ENCODE data around the gene MT1E. TPM values are rescaled to one million over a fixed set of nuclear protein-coding genes. Genes with fewer than 3 reads are reported as not detected.

Gene MT1E
- total RNA-seq, 1 experiment from 2014 or later = 25.9 TPM

DNA sequence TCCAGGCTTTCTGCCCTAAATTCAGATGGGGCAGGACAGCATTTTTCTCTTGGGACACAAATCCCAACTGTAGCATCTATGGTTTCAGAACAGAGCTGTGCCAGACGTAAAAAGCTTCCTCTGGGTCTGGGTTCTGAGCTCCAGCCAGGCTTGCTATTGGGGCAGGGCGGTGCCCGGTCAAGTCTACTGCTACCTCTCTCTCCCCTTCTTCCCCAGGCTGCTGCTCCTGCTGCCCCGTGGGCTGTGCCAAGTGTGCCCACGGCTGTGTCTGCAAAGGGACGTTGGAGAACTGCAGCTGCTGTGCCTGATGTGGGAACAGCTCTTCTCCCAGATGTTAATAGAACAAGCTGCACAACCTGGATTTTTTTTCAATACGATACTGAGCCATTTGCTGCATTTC lies 8.0 kb downstream of the MT1E start:
- no peaks in the 10 kb centered on the region for H3K9me3 ChIP-seq (ENCODE audit: control insufficient read depth, low read depth, low read length)
- TF ChIP-seq, protein P1, sequence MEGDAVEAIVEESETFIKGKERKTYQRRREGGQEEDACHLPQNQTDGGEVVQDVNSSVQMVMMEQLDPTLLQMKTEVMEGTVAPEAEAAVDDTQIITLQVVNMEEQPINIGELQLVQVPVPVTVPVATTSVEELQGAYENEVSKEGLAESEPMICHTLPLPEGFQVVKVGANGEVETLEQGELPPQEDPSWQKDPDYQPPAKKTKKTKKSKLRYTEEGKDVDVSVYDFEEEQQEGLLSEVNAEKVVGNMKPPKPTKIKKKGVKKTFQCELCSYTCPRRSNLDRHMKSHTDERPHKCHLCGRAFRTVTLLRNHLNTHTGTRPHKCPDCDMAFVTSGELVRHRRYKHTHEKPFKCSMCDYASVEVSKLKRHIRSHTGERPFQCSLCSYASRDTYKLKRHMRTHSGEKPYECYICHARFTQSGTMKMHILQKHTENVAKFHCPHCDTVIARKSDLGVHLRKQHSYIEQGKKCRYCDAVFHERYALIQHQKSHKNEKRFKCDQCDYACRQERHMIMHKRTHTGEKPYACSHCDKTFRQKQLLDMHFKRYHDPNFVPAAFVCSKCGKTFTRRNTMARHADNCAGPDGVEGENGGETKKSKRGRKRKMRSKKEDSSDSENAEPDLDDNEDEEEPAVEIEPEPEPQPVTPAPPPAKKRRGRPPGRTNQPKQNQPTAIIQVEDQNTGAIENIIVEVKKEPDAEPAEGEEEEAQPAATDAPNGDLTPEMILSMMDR (conservative IDR thresholded peaks at IDR 0.05) = no peak
- no peak overlapping the region for H3K56ac ChIP-seq (ENCODE audit: insufficient read length, low read depth, low read length)
- no peak overlapping the region for H3K18ac ChIP-seq (ENCODE audit: insufficient read length, low read depth, low read length)
- H3K79me1 ChIP-seq (ENCODE audit: insufficient read depth, low read depth, low read length, poor library complexity, severe bottlenecking) = no peaks in the 10 kb centered on the region
- DNase-seq = no peak
- peaks cover 13% of the 10 kb centered on the region for H3K23me2 ChIP-seq (ENCODE audit: insufficient read length, low read depth, low read length, poor library complexity, severe bottlenecking)
- H2AK5ac ChIP-seq (ENCODE audit: insufficient read length, low read length) = no peak overlapping the region
- no peak overlapping the region for H2BK120ac ChIP-seq (ENCODE audit: low read depth, low read length, poor library complexity, severe bottlenecking)
- no peak overlapping the region for H3K27ac Mint-ChIP-seq
- no peak overlapping the region for H2AFZ ChIP-seq (ENCODE audit: low read length)
- no peak overlapping the region for H3K9ac ChIP-seq (ENCODE audit: extremely low read depth, insufficient read length, low read length)
- peaks cover 100% of the 10 kb centered on the region for H3K27me3 Mint-ChIP-seq (ENCODE audit: low read depth)
- no peaks in the 10 kb centered on the region; a peak in 1 of 7 replicates for H3K36me3 Mint-ChIP-seq (ENCODE audit: insufficient read depth in 1 of 3, low read depth in 3 of 3)
- H4K91ac ChIP-seq (ENCODE audit: insufficient read length, low read depth, low read length) = no peak overlapping the region
- no peak overlapping the region for H2BK20ac ChIP-seq (ENCODE audit: low read depth, low read length, poor library complexity, severe bottlenecking)
- H3K27ac ChIP-seq (ENCODE audit: insufficient read length, low read depth, low read length) = no peak overlapping the region
- H3K27me3 ChIP-seq (ENCODE audit: insufficient read depth, low read length) = peaks cover 99% of the 10 kb centered on the region
- peaks cover 0 to 12% of the 10 kb centered on the region in 2 experiments; a peak in 2 of 5 replicates for H3K9me3 Mint-ChIP-seq
- H3K14ac ChIP-seq (ENCODE audit: insufficient read depth, low read length) = no peak overlapping the region
- H3K4ac ChIP-seq (ENCODE audit: low read depth, low read length) = no peak overlapping the region
- H4K5ac ChIP-seq (ENCODE audit: insufficient read length, low read depth, low read length) = no peak overlapping the region
- H3K4me3 Mint-ChIP-seq = no peak overlapping the region
- H2BK5ac ChIP-seq (ENCODE audit: insufficient read length, low read length) = no peak overlapping the region
- no peak overlapping the region for H4K8ac ChIP-seq (replicated peaks; ENCODE audit: insufficient read length, low read depth, low read length)
- H2BK15ac ChIP-seq (ENCODE audit: low read depth, low read length) = no peak overlapping the region
- H3K4me1 ChIP-seq (ENCODE audit: insufficient read depth, low read length) = no peaks in the 10 kb centered on the region
- peaks cover 18 to 33% of the 10 kb centered on the region in 2 experiments for H3K4me1 Mint-ChIP-seq
- H3T11ph ChIP-seq (ENCODE audit: low read length) = no peak overlapping the region
- H3K4me2 ChIP-seq (ENCODE audit: insufficient read depth, insufficient read length, low read length) = no peak overlapping the region
- H3K23ac ChIP-seq (ENCODE audit: insufficient read length, low read depth, low read length) = no peak overlapping the region
- H2BK12ac ChIP-seq (ENCODE audit: insufficient read length, low read depth, low read length) = no peak overlapping the region
- WGBS (ENCODE audit: extremely low coverage, insufficient read length, low lambda C conversion rate) = no CpG with 5 or more reads among the region's 7 CpGs
- H4K20me1 ChIP-seq (ENCODE audit: control insufficient read depth, insufficient read depth, insufficient read length) = no peaks in the 10 kb centered on the region
- H3K79me2 ChIP-seq (ENCODE audit: insufficient read depth, low read length) = no peaks in the 10 kb centered on the region

All from H9 (cell line).